Activated CD4-positive, CD25-positive, alpha-beta regulatory T cell treated with anti-CD3 and anti-CD28 coated beads, Interleukin-2, amount 50 U/mL, for 16 hours (primary cell): ENCODE results near the gene BACH2.

Experiments used
- DNase-seq: peaks from one replicate; pipeline ENCODE4 v3.0.0-alpha.2; 2020; ENCODE audit warnings: low read depth, low spot score

BACH2 gene

DNA sequence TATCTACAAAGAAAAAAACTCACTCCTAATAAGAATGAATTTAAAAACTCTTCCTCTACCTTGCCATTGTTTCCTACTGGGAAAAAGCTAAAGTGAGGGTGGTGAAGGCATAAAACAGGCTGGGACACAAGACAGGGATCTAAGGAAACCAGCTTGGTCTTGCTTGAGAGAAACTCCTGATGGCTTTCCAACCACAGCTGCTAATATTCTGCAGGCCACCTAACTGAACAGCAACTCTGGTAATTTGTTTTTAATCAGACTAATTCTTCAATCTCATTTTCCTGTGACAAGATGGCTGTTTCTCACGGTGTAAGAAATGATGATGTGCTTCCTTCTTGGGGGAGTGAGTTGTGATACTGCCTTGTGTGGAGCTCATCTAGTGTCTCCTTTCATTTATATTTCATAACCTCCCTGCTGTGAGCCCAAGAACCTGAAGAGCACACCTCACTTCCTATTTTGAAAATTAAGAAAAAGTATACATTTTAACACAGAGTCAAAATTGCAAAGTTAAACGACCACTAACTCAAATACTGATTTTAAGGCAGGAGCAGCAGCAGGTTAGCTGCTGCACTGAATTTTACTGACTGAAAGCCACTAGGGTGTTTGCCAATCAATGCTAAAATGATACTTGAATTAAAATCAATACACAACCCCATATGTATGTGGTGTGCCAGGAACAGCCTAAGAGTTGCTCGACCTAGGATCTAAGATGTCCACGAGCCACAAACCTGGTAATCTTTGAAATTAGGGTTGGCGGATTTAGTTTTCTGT lies 58.0 kb downstream of the BACH2 start:
- DNase-seq = no peak

DNA sequence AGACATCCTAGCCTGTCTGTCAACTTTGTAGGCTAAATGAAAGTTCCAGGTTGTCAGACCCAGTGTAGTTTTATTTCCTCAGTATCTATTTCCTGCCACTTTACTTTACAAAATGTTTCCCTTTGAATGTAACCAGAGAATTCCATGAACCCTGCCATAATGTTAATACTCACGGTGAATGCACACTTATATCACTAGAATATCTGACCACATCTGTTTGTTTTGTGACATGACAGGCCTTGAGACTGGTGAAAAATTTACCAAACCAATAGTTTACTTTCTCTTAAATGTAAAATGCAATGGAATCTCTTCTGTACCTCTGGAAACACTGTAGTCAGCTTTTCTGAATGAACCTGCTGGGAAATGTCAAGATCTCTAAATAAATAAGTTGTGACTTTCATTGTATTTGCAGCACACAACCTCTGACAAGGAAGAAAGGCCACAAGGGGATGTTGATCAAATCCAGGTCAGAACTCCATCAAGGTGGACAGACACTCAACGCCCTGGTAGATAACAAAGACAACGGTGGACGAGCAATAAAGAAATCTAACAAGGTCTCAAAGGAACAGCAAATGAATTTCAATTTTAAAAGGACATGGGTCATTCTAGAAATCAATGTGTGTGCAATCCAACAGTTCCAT lies 59.2 kb downstream of the BACH2 start:
- no peak for DNase-seq

DNA sequence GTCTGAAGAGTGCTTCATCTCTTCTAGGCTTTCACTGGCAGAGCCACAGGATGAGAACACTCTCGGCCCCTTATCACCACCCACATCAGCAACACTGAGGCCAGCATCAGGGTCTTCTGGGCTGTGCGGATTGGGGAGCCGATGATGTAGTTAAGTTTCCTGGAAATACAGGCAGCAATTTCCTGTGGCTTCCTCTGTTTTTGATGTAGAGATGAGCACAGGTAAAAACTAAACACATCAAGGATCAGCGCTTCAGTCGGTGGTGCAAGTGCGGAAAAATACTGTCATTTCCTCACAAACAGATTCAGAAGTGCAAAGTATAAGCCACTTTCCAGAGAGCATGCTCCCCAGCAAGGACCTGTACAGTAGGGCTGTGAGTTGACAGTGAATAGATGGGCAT lies 62.6 kb downstream of the BACH2 start:
- no peak for DNase-seq

DNA sequence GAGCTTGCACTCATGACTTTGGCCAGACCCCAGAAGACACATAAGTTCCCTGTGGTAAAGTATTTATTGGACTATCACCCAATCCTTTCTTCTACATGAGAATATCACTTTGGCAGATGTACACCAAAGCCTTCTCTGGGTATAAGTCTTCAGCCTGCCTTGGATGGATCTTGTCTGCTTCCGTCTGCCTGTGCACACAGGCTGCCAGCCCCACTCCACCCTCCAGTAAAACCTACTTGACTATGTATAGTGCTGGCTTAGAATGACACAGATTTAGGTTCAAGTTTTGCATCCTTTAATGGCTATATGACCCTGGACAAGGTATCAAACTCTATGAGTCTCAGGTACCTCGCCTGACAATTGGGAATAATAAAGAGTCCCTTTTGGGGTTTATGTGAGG lies 63.4 kb downstream of the BACH2 start:
- no peak for DNase-seq

DNA sequence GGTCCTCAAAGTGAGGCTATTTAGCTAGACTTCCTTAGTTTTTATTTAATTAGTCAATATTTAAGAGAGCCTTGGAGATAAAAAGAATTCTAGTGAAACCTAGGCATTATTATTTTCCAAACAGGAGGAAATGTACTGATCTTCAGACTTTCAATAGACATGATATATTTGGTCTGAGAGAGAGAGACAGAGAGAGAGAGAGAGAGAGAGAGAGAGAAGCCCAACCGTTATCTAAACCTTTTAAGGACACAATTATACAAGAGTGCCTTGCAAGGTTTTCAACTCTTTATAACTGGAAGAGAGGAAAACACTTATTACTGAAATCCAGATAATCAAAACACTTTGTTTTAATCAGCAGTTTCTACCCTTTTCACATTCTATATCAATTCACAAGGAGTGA lies 64.8 kb downstream of the BACH2 start:
- DNase-seq = no peak

DNA sequence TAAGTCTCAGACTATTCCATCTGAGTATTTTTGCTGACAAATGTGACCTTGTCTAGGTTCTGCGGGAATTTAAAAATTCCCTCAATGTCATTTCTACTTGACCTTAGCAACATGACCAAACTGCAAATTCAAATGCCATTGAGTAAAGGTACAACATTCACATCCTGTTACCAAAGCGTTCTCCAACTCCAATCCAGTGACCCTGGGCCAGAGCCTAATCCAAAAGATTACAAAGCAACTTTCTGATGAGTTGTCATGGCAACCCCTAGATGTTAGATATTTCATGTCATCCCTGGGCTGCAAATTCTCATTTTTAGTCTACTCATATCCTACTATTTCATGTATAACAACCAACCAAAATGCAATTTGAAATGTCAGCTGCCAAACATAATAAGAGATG lies 65.3 kb downstream of the BACH2 start:
- no peak for DNase-seq

DNA sequence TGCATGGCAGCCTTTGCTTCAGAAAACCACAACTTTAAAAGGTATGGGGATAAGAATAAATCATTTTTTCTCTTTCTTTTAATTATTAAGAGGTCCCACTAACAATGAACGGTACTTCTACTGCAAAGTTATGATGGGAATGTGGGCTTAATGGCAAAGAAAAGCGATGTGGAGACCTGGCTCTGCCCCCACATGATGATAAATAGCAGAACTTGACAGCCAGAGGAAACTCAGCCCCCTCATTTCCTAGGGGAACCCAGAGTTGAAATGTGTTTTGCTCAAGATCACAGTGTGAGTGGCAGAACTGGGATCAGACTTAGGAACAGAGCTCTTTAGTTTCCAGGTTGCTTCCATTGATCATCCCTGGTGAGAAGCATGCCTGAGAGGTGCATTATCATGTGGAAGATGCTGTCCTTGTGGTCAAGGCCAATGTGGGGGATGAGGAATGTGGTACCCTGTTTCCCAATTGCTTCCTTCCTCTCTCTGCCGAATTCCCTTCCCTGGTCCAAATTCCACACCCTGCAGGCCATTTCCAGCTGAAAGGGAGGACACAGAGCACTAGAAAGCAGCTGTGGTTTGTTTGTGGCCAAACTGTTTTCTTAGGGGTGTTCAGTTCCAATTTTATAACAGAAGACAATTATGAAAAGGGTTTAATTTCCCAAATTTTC lies 66.0 kb downstream of the BACH2 start:
- no peak for DNase-seq

DNA sequence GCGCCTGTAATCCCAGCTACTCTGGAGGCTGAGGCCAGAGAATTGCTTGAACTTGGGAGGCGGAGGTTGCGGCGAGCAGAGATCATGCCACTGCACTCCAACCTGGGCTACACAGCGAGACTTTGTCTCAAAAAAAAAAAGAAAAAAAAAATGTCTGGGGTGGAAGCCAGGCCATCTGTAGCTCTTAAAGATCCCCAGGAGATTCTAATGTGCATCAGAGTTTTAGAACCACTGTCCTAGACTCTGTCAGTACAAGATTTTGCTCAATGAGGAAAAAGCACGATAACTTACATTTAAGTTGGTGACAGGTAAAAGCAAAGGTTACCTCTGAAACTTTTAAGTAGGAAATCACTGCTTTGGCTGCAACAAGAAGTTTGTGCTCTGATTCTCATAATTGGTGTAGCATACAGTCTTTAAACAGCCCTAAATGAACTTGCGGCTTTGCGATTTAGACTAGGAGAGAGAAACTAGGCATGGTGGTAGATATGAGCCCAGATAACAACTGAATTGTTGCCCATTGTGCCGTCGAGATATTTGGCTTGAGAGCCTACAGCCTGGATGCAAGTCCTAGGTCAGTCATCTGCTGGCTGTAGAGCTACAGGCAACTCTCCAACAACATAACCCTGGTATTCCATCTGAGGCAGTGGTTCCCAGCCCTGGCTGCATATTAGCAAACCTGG lies 67.2 kb downstream of the BACH2 start:
- DNase-seq = no peak

DNA sequence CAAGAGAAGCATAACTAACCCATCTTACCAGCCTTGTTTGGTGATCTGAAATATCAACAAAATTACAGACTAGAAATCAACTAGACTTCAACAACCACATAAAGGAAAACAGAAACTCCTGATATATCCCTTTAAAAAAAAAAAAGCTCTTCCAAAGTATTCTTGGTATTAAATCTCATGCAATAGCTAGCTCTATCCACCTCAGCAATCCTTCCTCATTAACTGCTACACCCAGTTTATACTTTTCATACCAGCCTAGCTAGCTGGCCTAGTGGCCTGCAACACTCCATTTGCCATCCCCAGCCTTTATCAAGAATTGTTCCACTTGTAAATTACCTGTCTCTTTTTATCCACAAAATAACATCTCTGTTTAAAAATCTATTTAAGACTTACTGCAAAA lies 69.0 kb downstream of the BACH2 start:
- no peak for DNase-seq

DNA sequence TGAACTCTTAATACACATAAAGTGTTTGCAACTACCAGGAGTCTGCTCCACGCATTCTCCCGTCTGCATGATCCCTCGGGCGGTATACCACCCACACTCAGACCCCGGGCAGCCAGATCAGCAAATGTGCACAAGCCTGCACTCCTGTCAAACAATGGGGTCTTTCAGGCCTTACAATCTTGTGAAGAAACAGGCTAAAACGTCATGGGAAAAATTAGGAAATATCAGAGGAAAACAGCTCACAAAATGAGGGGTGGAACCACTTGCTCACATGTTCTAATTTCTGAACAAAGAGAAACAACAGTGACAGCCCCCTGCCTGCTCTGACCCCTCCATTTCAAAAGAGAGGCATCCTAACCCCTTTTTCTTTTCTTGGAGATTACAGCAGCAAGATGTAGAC lies 69.4 kb downstream of the BACH2 start:
- DNase-seq = no peak

DNA sequence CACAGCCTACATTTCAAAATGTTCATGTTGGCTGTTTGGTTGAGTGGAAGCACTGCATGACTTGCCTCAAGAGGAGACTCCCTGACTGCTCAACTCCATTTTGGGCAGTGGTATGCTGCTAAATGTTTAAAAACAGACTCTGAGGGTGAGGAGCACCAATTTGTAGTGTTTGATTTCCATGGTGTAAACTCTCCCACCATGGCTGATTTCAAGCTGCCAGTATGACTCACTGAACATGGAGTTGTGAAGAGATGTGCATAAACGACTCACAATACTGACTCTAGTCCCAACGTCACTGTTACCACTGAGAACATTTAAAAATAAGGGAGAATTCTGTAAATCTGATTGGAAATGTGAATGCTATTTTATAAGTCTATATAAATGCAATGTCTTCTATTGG lies 70.4 kb downstream of the BACH2 start:
- no peak for DNase-seq

DNA sequence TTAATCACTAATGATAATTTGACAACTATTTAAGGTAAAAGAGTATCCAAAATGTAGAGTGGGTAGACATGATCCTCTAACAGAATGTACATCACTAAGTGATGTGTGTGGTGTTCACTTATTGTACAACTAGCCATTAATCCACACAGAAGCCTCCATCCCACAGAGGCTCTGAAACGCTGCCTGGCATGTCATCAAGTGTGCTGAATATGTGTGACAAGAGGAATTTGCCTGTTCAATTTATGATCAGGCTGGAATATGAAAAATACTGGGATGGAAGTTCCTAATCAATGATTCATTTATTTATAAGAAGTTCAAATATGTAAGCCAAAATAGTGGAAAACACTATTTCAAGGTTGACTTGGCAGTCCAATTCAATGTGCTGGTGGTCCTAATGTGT lies 72.4 kb downstream of the BACH2 start:
- no peak for DNase-seq

DNA sequence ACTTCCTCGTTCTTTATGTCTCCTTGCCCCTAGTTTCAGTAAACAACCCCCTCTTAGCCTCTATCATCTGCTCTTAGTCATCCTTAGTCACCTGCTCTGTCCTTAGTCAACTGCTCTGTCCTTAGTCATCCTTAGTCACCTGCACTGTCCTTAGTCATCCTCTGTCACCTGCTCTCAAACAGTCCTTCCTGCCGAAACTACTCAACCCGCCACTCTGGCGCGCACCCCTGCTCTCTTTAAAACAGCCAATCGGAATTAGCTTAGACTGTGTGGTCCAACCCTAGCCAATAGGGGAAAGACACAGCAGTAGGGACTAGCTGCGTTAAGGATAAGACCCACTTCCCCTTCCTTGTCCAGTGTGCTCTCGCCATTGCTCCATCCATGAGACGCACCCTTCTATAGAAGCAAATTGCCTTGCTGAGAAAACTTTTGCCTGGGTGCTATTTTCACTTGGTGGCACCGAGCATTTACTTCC lies 73.9 kb downstream of the BACH2 start:
- DNase-seq = no peak

DNA sequence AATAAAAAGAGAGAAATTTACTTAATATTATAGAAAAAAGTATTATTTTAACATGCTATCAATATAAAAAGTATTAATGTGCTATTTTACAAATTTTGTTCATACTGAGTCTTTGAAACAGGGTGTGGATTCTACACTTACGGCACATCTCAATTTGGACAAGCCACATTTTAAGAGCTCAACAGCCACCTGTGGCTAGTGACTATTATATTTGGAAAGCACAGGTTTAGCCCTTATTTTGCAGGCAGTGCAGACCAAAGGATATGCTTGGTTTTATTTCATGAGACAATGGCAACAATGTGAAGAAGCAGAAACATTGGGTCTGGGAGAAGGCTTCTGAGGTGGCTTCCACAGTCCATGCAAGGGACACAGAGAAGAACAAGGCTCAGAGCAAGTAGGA lies 74.6 kb downstream of the BACH2 start:
- no peak for DNase-seq

DNA sequence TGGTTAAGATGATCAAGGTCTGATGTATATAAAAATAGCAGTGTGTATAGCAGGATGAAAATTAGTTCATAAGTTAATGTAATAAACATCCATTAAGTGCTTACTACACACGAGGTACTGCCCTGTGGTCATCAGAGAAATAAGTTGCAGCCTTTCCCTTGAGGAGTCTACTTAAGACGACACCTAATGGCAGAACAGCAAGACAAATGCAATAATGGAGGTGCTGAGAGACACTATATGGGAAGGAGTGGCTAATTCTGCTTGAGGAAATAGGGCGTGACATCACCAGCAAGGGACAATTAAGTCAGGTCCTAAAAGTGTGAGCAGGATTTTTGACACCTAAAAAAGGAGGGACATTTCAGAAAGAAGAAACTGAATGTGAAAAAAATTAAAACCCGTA lies 75.2 kb downstream of the BACH2 start:
- no peak for DNase-seq

DNA sequence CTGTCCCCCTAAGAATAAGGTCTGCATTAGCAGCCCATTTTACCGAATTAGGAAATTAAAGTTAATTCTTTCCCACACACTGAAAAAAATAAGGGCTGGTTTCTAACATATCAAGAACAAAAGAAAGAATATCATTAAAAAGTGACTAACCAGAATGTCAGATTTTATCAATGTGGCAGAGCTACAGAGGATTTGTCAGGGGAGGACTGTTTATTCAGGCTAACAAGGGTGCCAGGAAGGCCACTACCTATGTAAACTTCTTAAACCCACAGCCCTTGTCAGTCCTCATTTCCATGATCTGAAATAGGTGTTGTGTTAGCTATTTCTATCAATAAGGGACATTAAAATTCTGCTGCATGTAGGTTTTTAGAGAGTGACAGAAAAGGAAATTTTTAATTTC lies 76.4 kb downstream of the BACH2 start:
- DNase-seq = no peak

DNA sequence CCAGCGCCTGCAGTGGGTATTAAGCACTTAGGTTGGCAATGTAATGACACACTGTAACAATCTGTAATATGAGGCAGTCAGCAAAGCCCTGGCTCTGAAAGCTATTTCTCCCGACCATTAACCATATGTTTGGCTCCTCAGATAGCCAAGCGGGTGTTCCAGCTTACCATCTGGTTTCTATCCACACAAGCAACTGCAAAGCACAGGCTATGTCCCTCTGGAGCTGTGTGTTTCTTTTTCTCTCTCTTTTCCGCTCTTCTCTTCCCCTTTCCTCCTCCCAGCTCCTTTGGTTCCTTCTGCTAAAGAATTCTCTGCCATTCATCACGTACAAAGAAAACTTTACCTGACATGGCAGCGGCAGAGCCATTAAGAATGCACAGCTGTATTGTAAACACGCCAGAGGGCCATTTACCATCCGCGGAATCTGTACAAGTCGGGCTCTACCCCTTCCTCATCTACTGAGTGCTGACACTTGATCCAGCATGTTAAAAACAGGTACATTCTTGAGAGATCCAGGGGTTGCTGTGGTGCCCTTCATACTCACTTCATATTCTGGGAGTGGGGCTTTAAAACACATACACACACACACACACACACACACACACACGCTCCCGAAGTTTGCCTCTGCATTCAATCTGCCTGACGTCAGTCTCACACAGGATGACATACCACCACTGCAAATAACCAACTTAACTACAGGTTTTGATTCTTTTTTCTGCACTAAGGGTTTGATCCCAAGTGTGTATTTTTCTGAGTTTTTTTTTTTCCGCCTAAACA lies 77.2 kb downstream of the BACH2 start:
- no peak for DNase-seq

DNA sequence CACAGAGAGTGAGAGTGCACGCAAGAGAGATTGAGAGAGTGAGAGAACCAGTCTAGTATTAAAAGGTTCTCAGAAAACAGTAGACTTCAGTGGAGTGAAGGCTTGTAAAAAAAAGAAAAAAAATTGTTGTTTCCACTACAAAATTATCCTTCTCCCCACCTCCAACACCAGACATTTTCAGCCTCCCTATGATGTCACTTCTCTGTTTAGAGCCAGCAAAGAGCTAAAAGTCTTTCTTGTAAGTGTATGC lies 77.8 kb downstream of the BACH2 start:
- no peak for DNase-seq

DNA sequence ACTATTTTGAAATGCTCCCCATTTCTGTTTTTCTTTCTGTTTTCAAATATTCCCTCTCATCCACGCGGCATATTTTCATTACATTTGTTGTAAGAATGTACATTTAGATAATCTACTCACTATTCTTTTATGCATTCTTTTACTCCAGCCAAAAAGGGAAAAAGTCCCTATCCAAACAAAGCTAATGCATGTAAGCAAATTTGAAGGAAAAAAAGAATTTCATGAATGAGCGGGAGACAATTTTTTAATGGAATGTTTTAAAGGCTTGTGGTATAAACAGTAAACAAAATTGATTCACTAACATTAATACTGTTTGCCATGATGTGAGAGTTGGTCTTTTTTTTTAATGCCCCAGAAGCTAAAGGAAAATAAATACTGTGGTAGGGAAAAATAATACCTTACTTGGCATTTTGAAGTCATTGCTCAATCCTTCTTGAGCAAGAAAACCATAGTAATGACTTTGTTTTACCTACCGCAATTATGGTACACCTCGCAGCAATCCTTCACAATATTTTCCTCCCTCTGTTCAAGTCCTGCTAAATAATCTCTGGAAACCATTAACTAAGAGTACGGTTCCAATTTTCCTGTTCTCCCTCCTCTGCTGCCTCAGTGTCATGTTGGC lies 79.0 kb downstream of the BACH2 start:
- no peak for DNase-seq

DNA sequence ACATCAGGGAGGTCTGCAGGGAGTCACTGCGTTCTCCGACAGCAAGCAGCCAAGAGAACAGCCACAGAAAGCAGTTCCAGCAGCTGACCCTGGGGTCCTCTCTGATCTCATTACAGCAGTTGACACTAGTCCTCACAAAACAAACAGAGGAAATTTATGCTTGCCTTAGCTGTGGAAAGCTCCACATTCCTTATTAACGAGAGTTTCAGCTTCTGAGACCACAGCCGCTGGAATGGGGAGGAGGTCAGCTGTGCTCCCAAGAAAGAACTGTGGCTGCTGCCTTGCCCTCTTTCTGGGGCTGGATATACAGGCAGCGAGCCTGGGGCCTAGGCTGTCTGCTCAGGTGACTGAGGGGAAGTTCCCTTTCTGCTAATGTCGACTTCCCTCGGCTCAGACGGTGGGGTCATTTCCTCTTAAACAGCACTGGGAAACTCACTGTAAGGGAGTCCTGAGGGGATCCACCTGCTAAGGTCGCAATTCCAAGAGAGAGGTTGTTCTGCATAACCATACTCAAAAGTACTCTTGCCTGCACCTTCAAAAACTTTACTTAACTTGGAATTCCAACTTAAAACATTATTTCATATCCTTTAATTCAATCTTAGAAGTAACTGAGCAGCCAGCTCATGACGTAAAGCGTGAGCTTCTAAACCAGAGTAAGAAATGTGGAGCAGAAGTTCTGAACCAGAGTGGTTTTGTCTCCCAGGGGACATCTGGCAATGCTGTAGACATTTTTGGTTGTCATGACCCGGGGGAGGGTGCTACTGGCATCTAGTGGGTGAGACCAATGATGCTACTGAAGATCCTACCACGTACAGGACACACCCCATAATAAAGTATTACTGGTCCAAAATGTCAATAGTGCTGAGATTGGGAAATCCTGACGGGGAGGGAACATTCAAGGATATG lies 80.3 kb downstream of the BACH2 start:
- no peak for DNase-seq
